B cell (primary cell): ENCODE results near the gene ATG7. TPM values are rescaled to one million over a fixed set of nuclear protein-coding genes. Genes with fewer than 3 reads are reported as not detected.
A peak's percentile ranks its signal among the peaks of the same experiment; 100 is the strongest.

Experiments
- ATAC-seq: fragments of 200-7000 bp; cut with Tn5 transposase; one replicate; pipeline ENCODE4 v1.10.0; 2021; ENCODE audit warnings: low read depth, mild to moderate bottlenecking, moderate number of reproducible peaks, moderate library complexity
- CTCF ChIA-PET: fragments of 350-600 bp; sonication (Branson Sonifier 250); formaldehyde crosslinking; loops from one replicate; lab custom pipeline; 2021; ENCODE audit warnings: antibody characterized with exemption, inconsistent platforms; lab: Charles Lee
- POLR2A ChIA-PET: fragments of 350-600 bp; sonication (Branson Sonifier 250); formaldehyde crosslinking; loops from one replicate; lab custom pipeline; 2021; ENCODE audit warnings: antibody characterized with exemption; lab: Charles Lee
- DNase-seq: peaks from one replicate; pipeline ENCODE4 v3.0.0; 2013
- H2AFZ ChIP-seq: 2 replicates; pipeline ENCODE4 v1.6.1; 2012; ENCODE audit warnings: mild to moderate bottlenecking, low read depth, low read length; ENCODE audit not compliant: insufficient read depth, poor library complexity, severe bottlenecking
- H3K27ac ChIP-seq, 2 donors: 1 replicate in 1 of 2; 2 replicates in 1 of 2; pipeline ENCODE4 v1.5.1; 2012 to 2013; ENCODE audit warnings: low read length in 2 of 2, mild to moderate bottlenecking in 2 of 2, moderate library complexity in 1 of 2
- H3K27me3 ChIP-seq, 4 experiments: fragments of 200-600 bp in 1 of 4; sonication (generic) in 1 of 4; replicated peaks in 1 of 4; 1 replicate in 2 of 4; 2 replicates in 2 of 4; pipeline versions ENCODE4 v1.6.1 to v1.7.0; 2013 to 2016; ENCODE audit warnings: low read length in 3 of 4, mild to moderate bottlenecking in 2 of 4, mixed read lengths in 1 of 4, moderate library complexity in 1 of 4; ENCODE audit not compliant: insufficient read depth in 4 of 4, control insufficient read depth in 3 of 4; ENCODE audit errors: control extremely low read depth in 1 of 4
- H3K36me3 ChIP-seq, 2 experiments: replicated peaks in 1 of 2; 1 replicate in 1 of 2; 2 replicates in 1 of 2; pipeline versions ENCODE4 v1.6.1 to v1.7.1; 2013; ENCODE audit warnings: low read length in 1 of 2; ENCODE audit not compliant: insufficient read depth in 2 of 2, control insufficient read depth in 1 of 2; ENCODE audit errors: control extremely low read depth in 1 of 2, extremely low read depth in 1 of 2
- H3K4me1 ChIP-seq, 2 donors: fragments of 200-600 bp in 1 of 2; sonication (generic) in 1 of 2; 1 replicate in 1 of 2; 2 replicates in 1 of 2; pipeline versions ENCODE4 v1.5.1 to v1.6.1; 2013 to 2017; ENCODE audit warnings: low read length in 2 of 2; ENCODE audit not compliant: control insufficient read depth in 2 of 2, insufficient read depth in 2 of 2
- H3K4me2 ChIP-seq: replicated peaks from 2 replicates; pipeline ENCODE3; 2012; ENCODE audit warnings: mild to moderate bottlenecking, low read depth, low read length; ENCODE audit not compliant: poor library complexity, severe bottlenecking
- H3K4me3 ChIP-seq, 5 experiments: fragments of 200-600 bp in 1 of 5; sonication (generic) in 1 of 5; 1 replicate in 3 of 5; 2 replicates in 2 of 5; pipeline versions ENCODE4 v1.5.1 to v1.7.0; 2011 to 2016; ENCODE audit warnings: low read length in 4 of 5, mild to moderate bottlenecking in 4 of 5, low read depth in 2 of 5, control low read depth in 1 of 5, moderate library complexity in 1 of 5; ENCODE audit not compliant: insufficient read depth in 1 of 5; ENCODE audit errors: control extremely low read depth in 1 of 5, extremely low read depth in 1 of 5
- H3K79me2 ChIP-seq: fragments of 200-600 bp; sonication (generic); one replicate; pipeline ENCODE4 v1.6.0; 2016; ENCODE audit warnings: low read length; ENCODE audit not compliant: control insufficient read depth, insufficient read depth
- H3K9ac ChIP-seq: fragments of 200-600 bp; sonication (generic); 2 replicates; pipeline ENCODE4 v1.6.1; 2017; ENCODE audit warnings: mild to moderate bottlenecking, low read length, moderate library complexity
- H3K9me3 ChIP-seq, 3 donors: one replicate each; pipeline versions ENCODE4 v1.6.1 to v1.7.1; 2013; ENCODE audit warnings: low read length in 2 of 3; ENCODE audit not compliant: control insufficient read depth in 2 of 3, insufficient read depth in 1 of 3; ENCODE audit errors: control extremely low read depth in 1 of 3
- H4K20me1 ChIP-seq: 2 replicates; pipeline ENCODE4 v1.6.0; 2012; ENCODE audit warnings: mild to moderate bottlenecking, low read length; ENCODE audit not compliant: insufficient read depth, control insufficient read depth, poor library complexity, severe bottlenecking
- H3K27ac Mint-ChIP-seq: one replicate; pipeline ENCODE4 v1.8.0; 2021; ENCODE audit warnings: mixed read lengths
- H3K27me3 Mint-ChIP-seq: one replicate; pipeline ENCODE4 v1.8.0; 2021; ENCODE audit warnings: mixed read lengths
- H3K4me1 Mint-ChIP-seq: one replicate; pipeline ENCODE4 v1.8.0; 2021; ENCODE audit warnings: mixed read lengths
- H3K4me3 Mint-ChIP-seq: one replicate; pipeline ENCODE4 v1.8.0; 2021; ENCODE audit warnings: mixed read lengths
- H3K9me3 Mint-ChIP-seq: one replicate; pipeline ENCODE4 v1.8.0; 2022; ENCODE audit warnings: mixed read lengths; ENCODE audit not compliant: insufficient read depth
- EZH2 ChIP-seq: IDR thresholded peaks from 2 replicates; pipeline ENCODE4 v1.6.1; 2012; ENCODE audit warnings: borderline replicate concordance, low read depth, mild to moderate bottlenecking, moderate library complexity, low read length; ENCODE audit not compliant: insufficient read depth, poor library complexity, severe bottlenecking
- WGBS: methylation state at CpG from one replicate; pipeline ENCODE4 v1.1.5; 2013; ENCODE audit warnings: missing lambda C conversion rate; ENCODE audit not compliant: insufficient coverage; 5-methylcytosine and 5-hydroxymethylcytosine counted together
- intact Hi-C: fragments of 100-400 bp; cut with micrococcal nuclease; formaldehyde crosslinking; loops from one replicate; pipeline ENCODE4 v1.10.0; 2022
- polyA plus RNA-seq: library from polyadenylated mRNA; depleted of rRNA; stranded (reverse); fragments of >200 nt; gene quantifications from 2 replicates; pipeline ENCODE4 v1.2.3, GENCODE V29; 2012
- total RNA-seq, 2 donors: library from RNA; stranded (reverse); fragments of 120-200 nt in 1 of 2; gene quantifications; 1 replicate in 1 of 2; 2 replicates in 1 of 2; pipeline versions ENCODE4 v1.2.3 to v1.2.4, GENCODE V29; 2013 to 2022
- TF ChIP-seq, protein P1 (sequence below): fragments of 200-600 bp; IDR thresholded peaks from one replicate; pipeline ENCODE4 v1.8.0; 2022; ENCODE audit warnings: antibody characterized with exemption, mild to moderate bottlenecking

ATG7 gene
- total and polyA plus RNA-seq, 2 donors (not counting 1 experiment from before 2014, with no cell fraction given) = 13.9 to 66.4 TPM

DNA sequence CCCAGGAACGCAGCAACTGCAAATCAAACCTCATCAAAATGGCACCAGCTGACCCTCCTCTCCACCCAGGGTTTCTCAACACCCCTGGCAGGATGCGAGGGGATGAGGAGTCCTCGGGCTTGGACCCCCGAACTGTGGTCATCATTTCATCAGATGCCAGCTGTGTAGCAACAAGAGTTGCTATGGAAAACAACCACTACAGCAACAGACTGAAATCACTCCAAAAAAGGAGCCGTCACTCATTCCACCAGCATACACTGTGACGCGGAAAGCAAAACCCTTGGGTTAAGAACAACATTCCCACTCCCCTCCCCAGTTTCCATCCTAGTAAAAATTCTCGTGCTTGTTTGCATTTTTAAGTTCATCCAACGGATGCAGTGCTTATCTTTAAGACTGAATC lies 331.4 kb downstream of the ATG7 start:
- no peak overlapping the region for H2AFZ ChIP-seq
- intact Hi-C loops = loop anchor here (2.0 kb wide), 3 partner anchors 21 to 115 kb away; partner anchors contain the start of gene VGLL4
- H4K20me1 ChIP-seq = peaks cover 5% of the 10 kb centered on the region
- Mint-ChIP-seq H3K4me3 (no peak overlapping the region), H3K9me3 (no peaks in the 10 kb centered on the region), H3K27me3 (no peaks in the 10 kb centered on the region), H3K4me1 (peaks cover 41% of the 10 kb centered on the region), H3K27ac (peak overlapping the region; percentile 68)
- DNase-seq = no peak
- POLR2A ChIA-PET = no interaction called here
- no peaks in the 10 kb centered on the region for H3K9me3 ChIP-seq
- TF ChIP-seq EZH2 = no peak
- TF ChIP-seq, protein P1, sequence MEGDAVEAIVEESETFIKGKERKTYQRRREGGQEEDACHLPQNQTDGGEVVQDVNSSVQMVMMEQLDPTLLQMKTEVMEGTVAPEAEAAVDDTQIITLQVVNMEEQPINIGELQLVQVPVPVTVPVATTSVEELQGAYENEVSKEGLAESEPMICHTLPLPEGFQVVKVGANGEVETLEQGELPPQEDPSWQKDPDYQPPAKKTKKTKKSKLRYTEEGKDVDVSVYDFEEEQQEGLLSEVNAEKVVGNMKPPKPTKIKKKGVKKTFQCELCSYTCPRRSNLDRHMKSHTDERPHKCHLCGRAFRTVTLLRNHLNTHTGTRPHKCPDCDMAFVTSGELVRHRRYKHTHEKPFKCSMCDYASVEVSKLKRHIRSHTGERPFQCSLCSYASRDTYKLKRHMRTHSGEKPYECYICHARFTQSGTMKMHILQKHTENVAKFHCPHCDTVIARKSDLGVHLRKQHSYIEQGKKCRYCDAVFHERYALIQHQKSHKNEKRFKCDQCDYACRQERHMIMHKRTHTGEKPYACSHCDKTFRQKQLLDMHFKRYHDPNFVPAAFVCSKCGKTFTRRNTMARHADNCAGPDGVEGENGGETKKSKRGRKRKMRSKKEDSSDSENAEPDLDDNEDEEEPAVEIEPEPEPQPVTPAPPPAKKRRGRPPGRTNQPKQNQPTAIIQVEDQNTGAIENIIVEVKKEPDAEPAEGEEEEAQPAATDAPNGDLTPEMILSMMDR = no peak
- CTCF ChIA-PET = no interaction called here
- no peak overlapping the region for H3K4me3 ChIP-seq
- 90% methylated on average over 9 of the region's 9 CpGs for WGBS
- H3K27me3 ChIP-seq = no peaks in the 10 kb centered on the region
- peaks cover 18 to 27% of the 10 kb centered on the region in 2 donors for H3K4me1 ChIP-seq
- peak overlapping the region; percentile 4 to 87 for H3K27ac ChIP-seq
- H3K9ac ChIP-seq = no peak overlapping the region
- H3K4me2 ChIP-seq = no peak overlapping the region
- H3K36me3 ChIP-seq = peaks cover 0 to 14% of the 10 kb centered on the region in 2 experiments
- peaks cover 26% of the 10 kb centered on the region for H3K79me2 ChIP-seq
- ATAC-seq = no peak

DNA sequence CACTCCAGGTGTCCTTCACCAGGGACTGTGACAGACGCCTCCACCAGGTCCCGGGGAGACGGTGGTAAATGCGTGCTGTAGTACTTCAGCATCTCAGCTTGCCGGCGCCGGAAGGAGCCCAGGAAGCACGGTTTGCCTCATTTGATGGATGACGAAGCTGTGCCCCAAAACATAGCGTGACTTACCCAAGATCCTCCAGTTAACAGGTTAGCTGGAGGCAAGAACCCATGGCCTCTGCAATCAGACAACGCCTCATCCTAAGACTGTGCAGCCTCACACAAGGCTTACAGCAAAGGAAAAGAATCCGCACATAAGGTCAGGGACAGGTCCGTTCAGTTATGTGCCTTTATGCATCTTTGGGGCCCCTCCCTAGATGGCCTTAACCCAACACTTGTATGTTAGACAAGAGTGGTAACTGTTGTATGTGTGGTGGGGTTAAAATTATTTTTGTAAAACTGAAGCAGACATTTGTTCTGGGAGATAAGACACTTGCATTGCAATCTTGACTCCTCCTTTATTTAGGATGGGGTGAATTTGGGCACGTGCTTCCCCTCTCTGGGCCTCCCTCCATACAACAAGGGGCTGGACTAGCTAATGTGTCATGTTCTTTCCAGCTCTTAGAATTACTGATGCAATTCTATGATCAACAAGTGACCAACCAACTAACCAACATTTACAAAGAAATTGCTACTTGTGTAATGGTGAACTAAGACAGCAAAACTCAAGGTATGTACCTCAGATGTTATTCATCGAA lies 332.1 kb downstream of the ATG7 start:
- H3K4me3 Mint-ChIP-seq = no peak overlapping the region
- no peaks in the 10 kb centered on the region for H3K27me3 ChIP-seq
- H3K79me2 ChIP-seq = peaks cover 28% of the 10 kb centered on the region
- intact Hi-C loops = no loop called here
- peak overlapping the region in 1 of 2 donors; percentile 87 for H3K27ac ChIP-seq
- TF ChIP-seq EZH2 = no peak
- TF ChIP-seq, protein P1 = no peak
- no peaks in the 10 kb centered on the region for H3K9me3 Mint-ChIP-seq
- peaks cover 5% of the 10 kb centered on the region for H4K20me1 ChIP-seq
- no peak overlapping the region for H3K4me2 ChIP-seq
- H3K4me1 ChIP-seq = peaks cover 18 to 27% of the 10 kb centered on the region in 2 donors
- H3K27ac Mint-ChIP-seq = no peak overlapping the region
- H2AFZ ChIP-seq = no peak overlapping the region
- CTCF ChIA-PET = no interaction called here
- no peaks in the 10 kb centered on the region for H3K9me3 ChIP-seq
- ATAC-seq (no peak), DNase-seq (peak; percentile 28)
- POLR2A ChIA-PET = no interaction called here
- H3K4me3 ChIP-seq = no peak overlapping the region
- WGBS = 85% methylated on average over 12 of the region's 15 CpGs
- peaks cover 0 to 14% of the 10 kb centered on the region in 2 experiments for H3K36me3 ChIP-seq
- H3K4me1 Mint-ChIP-seq = peaks cover 43% of the 10 kb centered on the region
- no peak overlapping the region for H3K9ac ChIP-seq
- no peaks in the 10 kb centered on the region for H3K27me3 Mint-ChIP-seq
